K562 (cell line): ENCODE measurements around the gene CACNA1A. TPM values are rescaled to one million over a fixed set of nuclear protein-coding genes. Genes with fewer than 3 reads are reported as not detected.

Experiments
- ARID3B ChIP-seq: fragments of 250-450 bp; sonication (Bioruptor Pico); IDR thresholded peaks from 2 replicates; pipeline ENCODE4 v1.4.0; 2020; ENCODE audit warnings: borderline replicate concordance
- ATF6 ChIP-seq: sonication (generic); formaldehyde crosslinking; IDR thresholded peaks from 2 replicates; pipeline ENCODE4 v1.4.0; 2020; ENCODE audit warnings: mild to moderate bottlenecking, missing genetic modification reagents
- BCOR ChIP-seq: fragments of 450-650 bp; IDR thresholded peaks from 2 replicates; pipeline ENCODE4 v1.6.1; 2016
- CHD4 ChIP-seq: fragments of 200-600 bp; sonication (generic); IDR thresholded peaks from 3 replicates; pipeline ENCODE4 v1.6.1; 2012; ENCODE audit warnings: low read depth, mild to moderate bottlenecking, mixed read lengths, low read length, inconsistent platforms; ENCODE audit not compliant: insufficient read depth, insufficient replicate concordance, poor library complexity, severe bottlenecking
- CREBBP ChIP-seq: IDR thresholded peaks from one replicate; pipeline ENCODE4 v1.6.1; 2012; ENCODE audit warnings: low read depth, mild to moderate bottlenecking, control low read depth, inconsistent platforms, low read length
- ETV1 ChIP-seq: fragments of 450-650 bp; conservative IDR thresholded peaks from 2 replicates; pipeline ENCODE4 v1.6.1; 2016; ENCODE audit warnings: missing genetic modification characterization, control low read depth, low read depth, missing compliant biosample characterization
- HDAC8 ChIP-seq: fragments of 450-650 bp; IDR thresholded peaks from 2 replicates; pipeline ENCODE4 v1.6.1; 2016; ENCODE audit warnings: mild to moderate bottlenecking, missing genetic modification characterization, moderate library complexity, missing compliant biosample characterization
- HNRNPL ChIP-seq: fragments of 200-400 bp; formaldehyde crosslinking; IDR thresholded peaks from 2 replicates; pipeline ENCODE4 v1.6.1; 2017; ENCODE audit warnings: low read depth, mild to moderate bottlenecking, low read length
- KDM1A ChIP-seq, 2 experiments: fragments of 450-650 bp; IDR thresholded peaks; 2 replicates each; pipeline ENCODE4 v1.6.1; 2016; ENCODE audit warnings: mild to moderate bottlenecking in 2 of 2
- MAFG ChIP-seq: fragments of 450-650 bp; conservative IDR thresholded peaks from 2 replicates; pipeline ENCODE4 v1.6.1; 2016; ENCODE audit warnings: missing genetic modification characterization, missing compliant biosample characterization
- MBD1 ChIP-seq: fragments of 250-450 bp; sonication (Bioruptor Pico); IDR thresholded peaks from 2 replicates; pipeline ENCODE4 v1.8.0; 2022; ENCODE audit warnings: inconsistent platforms
- PHB2 ChIP-seq: fragments of 450-650 bp; IDR thresholded peaks from 2 replicates; pipeline ENCODE4 v1.6.1; 2017; ENCODE audit warnings: low read depth
- PRPF4 ChIP-seq: fragments of 200-400 bp; formaldehyde crosslinking; IDR thresholded peaks from one replicate; pipeline ENCODE4 v1.6.1; 2017; ENCODE audit warnings: low read length, low read depth, mild to moderate bottlenecking; ENCODE audit not compliant: insufficient read depth, poor library complexity, severe bottlenecking
- PURB ChIP-seq: sonication (generic); formaldehyde crosslinking; IDR thresholded peaks from 2 replicates; pipeline ENCODE4 v1.9.0; 2021; ENCODE audit warnings: low read depth, mild to moderate bottlenecking, missing genetic modification reagents
- RBM25 ChIP-seq: fragments of 200-400 bp; formaldehyde crosslinking; IDR thresholded peaks from 2 replicates; pipeline ENCODE4 v1.6.1; 2018; ENCODE audit warnings: low read length, low read depth, moderate library complexity; ENCODE audit not compliant: severe bottlenecking
- SMAD4 ChIP-seq: fragments of 250-450 bp; sonication (Bioruptor Pico); conservative IDR thresholded peaks from 2 replicates; pipeline ENCODE4 v1.8.0; 2021; ENCODE audit warnings: inconsistent platforms, mild to moderate bottlenecking, moderate library complexity
- SPI1 ChIP-seq: IDR thresholded peaks from 2 replicates; pipeline ENCODE4 v1.6.1; 2011; ENCODE audit warnings: low read depth, low read length, control low read depth, borderline replicate concordance
- ZBTB9 ChIP-seq: fragments of 450-650 bp; formaldehyde crosslinking; IDR thresholded peaks from 2 replicates; pipeline ENCODE4 v1.4.0; 2020; ENCODE audit warnings: mild to moderate bottlenecking, moderate library complexity
- ZNF764 ChIP-seq: fragments of 250-450 bp; sonication (Bioruptor Pico); IDR thresholded peaks from 2 replicates; pipeline ENCODE4 v1.4.0; 2020; ENCODE audit warnings: low read depth, mild to moderate bottlenecking, moderate library complexity
- polyA plus RNA-seq, 8 experiments: library from polyadenylated mRNA; depleted of rRNA in 4 of 8; stranded (reverse) in 5 of 8; unstranded in 3 of 8; fragments of >200 nt; fragmentation: Nextera tagmentation in 2 of 8; fragmentation: Illumina TruSeq in 1 of 8; extraction: Ambion mirVana in 2 of 8; extraction: Trizol in 1 of 8; gene quantifications; 2 replicates each; pipeline versions ENCODE4 v1.2.1 to v1.2.3, GENCODE V29; 2011 to 2014; ENCODE audit warnings: inconsistent platforms in 1 of 8, missing spikeins in 1 of 8
- total RNA-seq, 7 experiments: library from RNA; depleted of rRNA in 6 of 7; stranded (reverse); fragments of >200 nt in 6 of 7; fragmentation: Illumina TruSeq in 2 of 7; extraction: Trizol in 2 of 7; gene quantifications; 2 replicates each; pipeline versions ENCODE4 v1.2.1 to v1.2.3, GENCODE V29; 2011 to 2021; ENCODE audit warnings: low replicate concordance in 1 of 7

The CACNA1A gene
- total and polyA plus RNA-seq, 9 of the 15 experiments (the other 6 are each of a cell fraction or from before 2014, with no cell fraction given) = 0.03 to 0.20 (median 0.09) TPM; not detected in 1

- TF ChIP-seq HDAC8 (tag) (no peak), BCOR (peak; percentile 93), PRPF4 (no peak), CHD4 (peak; percentile 83), ETV1 (tag) (no peak), PURB (CRISPR knock-in tag) (no peak), MAFG (no peak), RBM25 (peak; percentile 93), SPI1 (peak; percentile 78; the same call in 1 of the 2 replicates), MBD1 (CRISPR knock-in tag) (no peak), ARID3B (CRISPR knock-in tag) (no peak), SMAD4 (CRISPR knock-in tag) (no peak), ZBTB9 (CRISPR knock-in tag) (no peak), CREBBP (no peak), KDM1A (IDR thresholded peaks at IDR 0.05) (peak; percentile 50 to 74; a peak in 3 of 4 replicates), ATF6 (CRISPR knock-in tag) (no peak), HNRNPL (no peak), PHB2 (no peak), ZNF764 (CRISPR knock-in tag) (no peak)
Observed at GRCh38 chr19:13284929-13285928, 221.1 kb downstream of the CACNA1A start (continued).
